ENCODE data around the gene SCN4A.
A peak's percentile ranks its signal among the peaks of the same experiment; 100 is the strongest.
"Not testable (repeated sequence)": the region's sequence is repeated elsewhere in the genome, so short reads cannot be mapped to it uniquely, and the experiment has no call there.

Gene SCN4A

DNA sequence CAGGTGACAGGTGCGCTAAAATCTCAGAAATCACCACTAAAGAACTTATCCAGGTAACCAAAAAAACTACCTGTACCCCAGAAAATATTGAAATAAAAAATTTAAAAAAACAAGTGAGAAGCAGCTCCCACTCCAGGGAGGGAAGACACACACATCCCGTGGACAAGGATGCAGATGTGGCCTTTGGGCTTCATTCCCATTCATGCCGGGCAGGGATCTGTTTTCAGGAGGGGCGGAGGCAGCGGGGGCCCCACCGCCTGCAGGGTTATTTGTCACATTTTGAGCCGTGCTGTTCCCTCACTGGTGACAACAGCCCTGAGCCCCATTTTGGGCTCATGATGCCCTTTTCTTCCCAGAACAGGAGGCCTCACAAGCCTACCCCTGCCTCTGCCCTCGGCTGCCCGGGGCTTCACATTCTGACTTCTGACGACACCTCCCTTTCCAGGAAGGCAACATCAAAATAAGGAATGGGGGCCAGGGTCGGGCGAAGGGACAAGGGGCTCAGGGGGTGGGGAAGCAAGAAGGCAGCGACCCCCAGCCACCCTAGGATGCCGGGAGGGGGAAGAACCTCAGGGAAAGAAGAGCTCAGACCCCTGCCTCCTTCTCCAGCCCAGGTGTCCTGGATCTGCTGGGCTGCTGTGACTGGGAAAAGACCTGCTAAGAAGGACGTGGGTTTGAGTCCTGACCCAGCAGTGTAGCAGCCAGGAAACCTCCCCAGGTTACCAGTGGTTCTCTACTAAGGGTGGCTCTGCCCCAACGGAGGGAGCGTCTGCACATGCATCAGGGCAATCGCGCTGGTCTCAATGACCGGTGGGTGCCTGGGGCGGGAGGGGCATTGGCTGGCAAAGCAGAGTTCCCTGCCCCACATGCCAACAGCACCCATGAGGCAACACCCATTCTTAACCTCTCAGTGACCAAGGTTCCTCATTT is 38.3 kb downstream of the SCN4A start:
- DNase-seq (ENCODE audit: low read depth), result no peak

DNA sequence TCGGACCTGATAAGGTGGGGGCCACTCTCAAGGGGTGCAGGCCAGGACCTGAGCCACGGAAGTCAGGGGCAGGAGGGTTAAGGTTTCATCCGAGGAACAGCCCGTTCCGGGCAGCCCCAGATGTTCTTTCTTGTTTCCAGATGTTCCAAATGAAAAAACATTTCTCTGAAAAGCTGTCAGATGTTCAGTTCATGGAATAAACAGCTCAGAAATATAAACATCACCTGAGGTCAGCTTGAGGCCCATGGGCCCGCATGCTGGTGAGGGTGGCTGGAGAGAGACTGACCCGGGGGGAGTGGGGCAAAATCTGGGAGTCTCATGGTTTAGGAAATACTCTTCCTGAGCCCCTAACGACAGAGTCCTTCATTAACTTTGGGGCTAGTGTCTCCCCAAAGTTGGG is 39.1 kb downstream of the SCN4A start:
- DNase-seq (ENCODE audit: low read depth), result no peak

DNA sequence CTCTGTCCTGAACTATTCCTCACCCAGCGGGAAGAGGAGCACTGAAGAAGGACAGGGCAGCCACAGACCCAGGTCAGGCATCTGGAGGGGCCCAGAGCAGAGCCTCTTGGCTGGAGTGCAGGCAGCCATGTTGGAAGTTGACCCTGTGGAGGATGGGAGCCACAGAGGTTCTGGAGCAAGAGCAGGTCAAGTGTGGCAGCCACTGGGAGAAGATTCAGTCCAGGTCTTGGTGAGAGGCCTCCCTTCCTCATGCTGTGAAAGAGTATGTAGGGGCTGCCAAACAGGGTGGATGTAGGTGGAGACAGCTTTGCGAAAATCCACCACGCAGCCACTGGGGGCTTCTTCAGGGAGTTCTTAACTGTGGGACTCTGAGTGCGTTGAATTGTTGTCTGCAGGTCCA is 40.0 kb downstream of the SCN4A start:
- DNase-seq (ENCODE audit: low read depth), result no peak

DNA sequence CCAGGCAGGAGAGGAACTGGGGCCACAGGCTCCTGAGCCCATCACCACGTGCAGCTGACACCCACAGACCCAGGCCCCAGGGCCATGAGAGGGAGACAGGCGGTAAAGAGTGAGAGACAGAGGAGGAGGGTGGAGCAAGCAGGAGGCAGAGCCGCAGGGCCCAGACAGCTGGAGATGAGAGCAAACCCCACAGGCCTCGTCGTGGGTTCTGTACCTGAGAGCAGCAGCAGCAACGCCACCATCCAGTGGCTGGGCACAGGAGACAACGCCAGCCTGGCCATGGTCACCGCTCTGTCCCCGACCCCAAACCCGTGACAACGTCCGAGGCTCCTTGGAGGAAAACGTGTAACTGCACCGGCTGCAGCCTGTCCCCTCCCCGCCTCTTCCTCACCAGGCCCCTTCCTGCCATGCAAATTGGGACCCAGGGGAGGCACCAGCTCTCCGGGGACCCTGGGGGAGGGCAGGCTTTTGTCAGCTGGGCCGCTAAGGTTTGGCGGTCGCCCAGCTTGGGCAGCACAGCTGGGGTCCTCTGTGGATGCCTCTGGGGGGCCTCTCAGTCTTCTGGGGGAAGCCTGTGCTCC is 40.6 kb downstream of the SCN4A start, which contains the start of gene CD79B:
Gene CD79B (minus strand): TSS at position 351 of the 581 bp plus-strand sequence. CDS start 70 bp downstream, at position 281.
- DNase-seq (ENCODE audit: low read depth), result no peak

DNA sequence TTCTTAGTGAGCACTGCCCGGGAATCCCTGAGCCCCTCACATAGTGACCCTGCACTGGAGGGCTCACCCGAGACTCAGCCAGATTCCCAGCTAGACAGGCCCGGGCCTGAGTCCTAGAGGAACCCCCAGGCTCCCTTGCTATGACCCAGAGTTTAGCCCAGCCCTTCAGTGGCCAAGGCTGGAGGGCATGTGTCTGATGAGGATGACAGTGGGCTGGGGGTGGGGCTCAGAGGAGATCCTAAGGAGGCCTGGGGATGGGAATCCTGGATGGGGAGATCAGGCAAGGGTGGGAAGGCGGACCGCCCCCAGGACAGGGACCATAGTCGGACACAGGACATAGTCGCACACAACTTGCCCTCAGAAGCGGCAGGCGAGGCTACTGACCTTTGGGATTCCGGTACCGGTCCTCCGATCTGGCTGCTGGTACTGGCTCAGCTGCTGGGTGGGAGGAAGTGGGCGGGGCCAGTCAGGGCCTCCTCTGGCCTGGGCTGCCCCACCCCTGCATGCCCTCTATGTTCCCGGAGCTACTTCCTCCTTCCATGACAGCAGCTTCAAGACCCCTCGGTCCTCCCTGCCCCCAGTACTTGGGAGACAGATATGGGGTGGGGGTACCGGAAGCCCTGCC is 41.7 kb downstream of the SCN4A start:
- peak; percentile 43 for DNase-seq (ENCODE audit: low read depth)

DNA sequence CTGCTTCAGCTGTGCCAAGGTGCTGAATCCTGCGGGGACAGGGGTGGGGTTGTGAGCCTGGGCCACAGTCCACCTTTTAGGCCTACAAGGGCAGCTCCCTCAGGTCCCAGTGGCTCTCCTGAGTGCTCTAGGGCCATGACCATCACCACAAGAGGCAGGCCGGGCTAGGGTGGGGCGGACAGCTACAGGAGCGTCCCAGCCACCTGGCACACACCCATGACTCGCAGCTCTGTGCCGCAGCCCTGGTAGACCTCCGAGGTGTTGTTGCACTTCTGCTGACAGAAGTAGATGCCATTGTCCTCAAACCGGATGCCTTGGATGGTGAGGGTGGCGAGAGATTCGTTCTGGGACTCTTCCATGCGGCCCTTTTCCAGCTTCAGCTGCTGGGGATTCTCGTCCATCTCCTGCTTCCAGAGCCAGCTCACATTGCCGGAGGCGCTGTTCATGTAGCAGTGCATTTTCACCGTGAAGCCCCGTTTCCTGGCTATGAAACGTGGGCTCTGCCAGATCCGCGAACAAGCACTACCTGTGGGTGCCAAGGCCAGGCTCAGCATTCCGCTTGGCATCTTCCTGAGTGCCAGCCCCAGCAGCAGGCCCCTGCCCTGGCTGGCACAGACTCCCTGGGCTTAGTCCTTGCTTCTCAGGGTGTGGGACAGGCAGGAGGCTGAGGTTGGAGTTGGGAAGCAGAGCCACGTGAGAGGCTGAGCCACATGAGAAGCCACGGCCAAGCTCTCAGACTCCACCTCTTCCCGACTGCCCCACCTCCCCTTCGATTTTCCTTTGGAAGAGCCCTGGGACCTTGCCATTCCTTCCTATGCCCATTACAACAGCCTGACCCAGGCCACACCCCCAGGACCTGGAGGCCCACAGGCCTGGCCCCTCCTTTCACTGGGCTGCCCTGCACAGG is 42.6 kb downstream of the SCN4A start:
- no peak for DNase-seq (ENCODE audit: low read depth)

DNA sequence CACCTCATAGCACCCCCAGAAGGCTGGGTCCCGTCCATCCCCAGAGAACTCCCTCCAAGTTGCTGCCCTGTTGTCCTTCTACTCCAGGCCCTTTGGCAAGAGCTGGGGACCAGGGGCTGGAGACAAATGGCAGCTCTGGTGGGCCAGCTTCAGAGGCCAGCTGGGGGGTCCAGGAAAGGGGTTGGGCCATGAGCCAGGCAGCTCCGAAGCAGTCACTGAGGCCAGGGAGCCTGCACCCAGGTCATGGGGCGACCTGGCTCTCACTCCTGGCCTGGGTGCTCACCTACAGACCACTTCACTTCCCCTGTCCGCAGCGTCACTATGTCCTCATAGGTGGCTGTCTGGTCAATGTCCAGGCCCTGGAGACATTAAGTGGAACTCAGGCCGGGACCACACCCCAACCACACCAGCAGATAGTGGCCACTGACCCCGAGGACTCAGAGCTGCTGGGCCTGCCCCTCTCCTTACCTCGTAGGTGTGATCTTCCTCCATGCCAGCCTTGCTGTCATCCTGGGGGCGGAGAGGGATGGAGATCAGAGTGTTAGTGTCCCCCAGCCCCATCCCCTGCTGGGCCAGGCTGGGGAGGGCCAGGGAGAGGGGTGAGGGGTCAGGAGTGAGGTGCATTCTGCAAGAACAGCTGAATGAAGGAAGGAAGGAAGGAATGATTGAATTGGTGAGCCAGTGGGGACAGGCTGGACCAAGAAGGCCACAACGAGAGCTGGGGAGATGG is 43.6 kb downstream of the SCN4A start:
- no peak for DNase-seq (ENCODE audit: low read depth)

DNA sequence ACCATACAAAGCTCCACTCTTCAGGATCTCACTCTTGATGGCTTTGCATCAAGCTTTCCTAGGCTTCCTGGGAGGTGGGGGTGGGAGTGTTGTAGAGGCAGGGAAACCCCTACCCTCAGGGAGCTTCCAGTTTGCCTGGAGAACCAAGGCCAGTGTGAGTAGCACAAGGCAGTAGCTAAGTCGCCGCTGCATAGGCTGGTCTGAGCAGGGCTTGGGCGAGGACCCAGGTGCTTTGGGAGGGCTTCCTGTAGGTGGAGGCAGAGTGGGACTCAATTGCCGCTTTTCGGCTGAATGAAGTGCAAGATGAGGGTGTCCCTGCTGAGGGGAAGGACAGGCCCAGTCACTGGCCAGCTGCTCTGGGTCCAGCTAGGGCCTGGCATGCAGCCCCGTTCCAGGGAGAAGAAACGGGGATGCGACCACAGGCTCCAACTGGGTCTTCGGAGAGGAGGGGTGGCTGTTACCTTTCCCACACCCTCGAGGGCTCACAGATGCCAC is 44.5 kb downstream of the SCN4A start:
- no peak for DNase-seq (ENCODE audit: low read depth)

DNA sequence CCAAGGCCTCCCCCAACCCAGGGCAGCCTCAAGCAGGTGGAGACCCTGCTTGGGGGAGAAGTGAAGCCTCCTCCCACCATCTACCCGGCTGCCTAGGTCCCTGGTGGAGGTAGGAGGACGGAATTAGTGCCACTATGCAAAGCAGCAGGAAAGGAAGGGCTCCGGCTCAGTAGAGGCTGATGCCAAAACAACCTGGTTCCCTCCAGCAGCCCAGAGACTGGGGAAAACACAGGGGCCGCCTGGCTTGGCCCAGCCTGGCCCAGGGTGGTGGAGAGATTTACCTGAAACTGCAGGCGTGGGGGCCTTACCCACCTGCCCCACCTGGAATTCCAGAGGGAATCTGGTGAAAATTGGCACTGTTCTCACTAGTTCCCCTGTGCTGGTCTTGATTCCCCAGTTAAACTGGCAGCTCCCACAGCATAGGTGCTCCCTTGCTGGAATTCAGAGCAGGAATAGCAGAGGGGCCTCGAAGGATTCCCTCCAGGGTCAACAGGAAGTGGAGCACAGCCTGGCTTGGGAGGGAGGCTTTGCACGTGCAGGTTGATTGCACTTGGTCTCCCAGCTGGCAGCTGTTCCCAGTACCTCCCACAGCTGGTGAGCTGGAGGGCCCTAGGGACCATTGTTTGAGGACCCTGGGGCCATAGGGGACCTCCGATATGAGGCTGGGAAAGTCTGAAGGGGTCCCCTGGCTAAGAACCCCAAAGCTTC is 45.1 kb downstream of the SCN4A start:
- no peak for DNase-seq (ENCODE audit: low read depth)

DNA sequence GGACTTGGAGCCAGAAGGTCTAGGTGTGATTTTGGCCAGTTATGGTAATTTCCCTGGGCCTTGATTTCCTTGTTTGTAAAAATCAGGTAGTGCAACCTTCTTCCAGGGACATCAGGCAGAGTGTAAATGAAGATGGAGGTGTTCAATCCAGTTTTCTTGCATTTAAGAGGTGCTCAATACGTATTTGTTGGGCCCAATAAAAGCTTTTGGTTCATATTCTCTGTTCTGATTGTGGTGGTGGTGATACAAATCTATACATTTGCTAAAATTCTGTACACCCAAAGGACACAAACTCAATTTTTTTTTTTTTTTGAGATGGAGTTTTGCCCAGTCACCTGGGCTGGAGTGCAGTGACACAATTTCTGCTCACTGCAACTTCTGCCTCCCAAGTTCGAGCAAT is 46.6 kb downstream of the SCN4A start:
- DNase-seq (ENCODE audit: low read depth), result no peak

DNA sequence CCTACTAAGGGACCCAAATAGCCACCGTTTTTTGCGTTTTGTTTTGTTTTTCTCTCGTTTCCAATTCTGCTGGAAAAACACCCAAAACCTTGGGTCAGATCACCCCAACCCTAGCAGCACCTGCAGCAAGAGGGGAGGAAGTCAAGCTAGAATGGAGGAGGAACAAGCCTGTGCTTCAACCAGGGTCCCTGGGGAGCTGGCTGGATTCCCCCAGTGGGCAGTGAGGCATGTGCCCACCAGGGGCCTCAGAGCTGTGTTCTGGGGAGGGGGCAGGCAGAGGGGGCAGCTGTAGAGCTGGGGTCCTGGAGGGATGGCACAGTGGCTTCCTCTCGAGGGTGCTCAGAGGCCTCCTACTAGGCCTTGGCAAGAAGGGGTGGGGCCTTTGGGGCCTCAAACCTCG is 47.1 kb downstream of the SCN4A start:
- no peak for DNase-seq (ENCODE audit: low read depth)

DNA sequence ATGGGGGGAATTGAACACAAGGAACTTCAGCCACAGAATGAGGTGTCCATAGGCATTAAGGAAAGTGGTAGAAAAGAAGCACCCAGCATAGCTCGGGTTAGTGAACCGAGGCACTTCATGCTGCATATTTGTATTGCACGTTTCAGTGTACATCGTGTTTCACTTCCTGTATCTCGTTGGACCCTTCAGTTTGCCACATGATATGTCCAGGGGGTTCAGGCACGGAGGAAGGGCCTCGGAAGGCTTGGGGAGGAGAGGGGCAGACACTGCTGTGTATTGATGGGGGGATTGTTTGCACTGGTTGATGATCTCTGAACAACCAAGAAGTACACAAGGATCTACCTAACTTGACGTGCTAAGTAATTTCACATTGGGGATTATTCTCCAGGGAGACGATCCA is 50.3 kb downstream of the SCN4A start:
- not testable (repeated sequence) for DNase-seq (ENCODE audit: low read depth)

DNA sequence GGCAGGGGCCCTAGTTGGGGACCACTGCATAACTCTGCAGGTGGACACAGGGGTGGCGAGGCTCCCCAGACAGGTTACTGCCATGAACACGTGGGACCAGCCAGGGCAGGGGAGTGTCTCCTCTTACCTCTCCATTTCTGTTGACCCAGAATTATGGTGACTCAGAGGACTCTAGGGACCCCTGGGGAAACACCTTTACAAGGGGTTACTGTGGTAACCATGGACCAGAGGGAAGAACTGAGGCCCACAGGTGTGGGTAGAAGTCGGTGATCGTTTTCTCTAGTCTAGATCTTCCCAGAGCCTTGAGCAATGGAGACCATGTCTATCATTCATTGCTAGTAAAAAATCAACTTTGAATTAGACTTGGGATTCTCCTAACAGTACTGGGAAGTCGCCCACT is 51.9 kb downstream of the SCN4A start:
- DNase-seq (ENCODE audit: low read depth), result not testable (repeated sequence)

DNA sequence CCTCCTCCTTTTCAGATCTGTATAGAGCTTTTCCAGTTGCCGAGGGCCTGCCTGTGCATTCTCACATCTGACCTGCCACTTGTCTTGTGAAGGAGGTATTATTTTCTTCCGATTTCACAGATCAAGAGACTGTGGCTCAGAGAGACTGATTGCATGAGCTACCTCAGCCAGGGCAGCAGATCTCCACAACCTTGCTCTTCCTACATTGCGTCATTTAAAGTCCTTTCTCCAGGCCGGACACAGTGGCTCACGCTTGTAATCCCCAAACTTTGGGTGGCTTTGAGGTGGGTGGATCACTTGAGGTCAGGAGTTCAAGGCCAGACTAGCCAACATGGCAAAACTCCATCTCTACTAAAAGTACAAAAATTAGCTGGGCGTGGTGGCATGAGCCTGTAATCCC is 52.7 kb downstream of the SCN4A start:
- not testable (repeated sequence) for DNase-seq (ENCODE audit: low read depth)

DNA sequence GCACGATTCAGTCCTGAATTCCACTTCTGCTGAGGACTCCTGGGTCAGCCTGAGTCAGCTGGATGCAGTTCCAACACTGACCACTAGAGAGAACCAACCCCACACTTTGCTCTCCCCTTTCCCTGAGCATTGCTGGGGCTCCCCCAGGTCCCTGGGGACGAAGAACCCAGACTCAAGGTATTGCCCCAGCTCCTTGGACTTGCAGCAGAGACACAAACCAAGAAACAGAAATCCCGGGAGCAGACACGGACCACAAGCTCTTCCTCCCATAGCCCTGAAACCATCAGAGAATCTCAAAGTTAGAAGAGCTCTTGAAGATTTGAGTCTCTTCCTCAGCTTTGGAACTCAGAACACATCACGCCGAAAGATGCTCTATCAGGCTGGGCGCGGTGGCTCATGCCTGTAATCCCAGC is 53.4 kb downstream of the SCN4A start:
- peak; percentile 38 for DNase-seq (ENCODE audit: low read depth)

DNA sequence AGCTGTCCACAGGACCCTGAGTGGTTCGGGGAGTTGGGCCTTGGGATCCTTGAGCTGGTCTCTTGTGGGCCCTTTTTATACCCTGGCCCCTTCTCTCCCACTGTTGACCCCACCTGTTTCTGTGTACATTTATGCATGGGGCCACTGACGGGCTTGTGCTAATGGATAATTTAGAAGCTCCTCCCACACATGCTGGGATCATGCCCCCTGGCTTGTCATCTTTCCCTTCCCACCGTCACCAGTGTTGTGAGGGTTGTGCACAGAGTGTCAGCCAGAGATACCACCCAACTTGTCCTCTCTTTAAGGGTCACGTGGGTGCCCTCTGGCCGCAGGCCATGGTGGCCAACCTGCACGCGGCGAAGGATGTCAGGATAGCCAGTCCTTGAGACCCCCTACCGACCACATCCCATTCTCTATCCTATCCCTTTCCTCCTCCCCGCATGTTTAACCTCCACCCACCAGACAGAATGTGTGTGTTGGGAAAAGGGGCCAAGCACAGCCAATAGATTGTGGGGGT is 53.9 kb downstream of the SCN4A start, which contains the start of gene GH1:
Gene GH1 (minus strand): TSS at position 51 of the 517 bp plus-strand sequence. CDS start 63 bp downstream, outside the sequence.
- not testable (repeated sequence) for DNase-seq (ENCODE audit: low read depth)

DNA sequence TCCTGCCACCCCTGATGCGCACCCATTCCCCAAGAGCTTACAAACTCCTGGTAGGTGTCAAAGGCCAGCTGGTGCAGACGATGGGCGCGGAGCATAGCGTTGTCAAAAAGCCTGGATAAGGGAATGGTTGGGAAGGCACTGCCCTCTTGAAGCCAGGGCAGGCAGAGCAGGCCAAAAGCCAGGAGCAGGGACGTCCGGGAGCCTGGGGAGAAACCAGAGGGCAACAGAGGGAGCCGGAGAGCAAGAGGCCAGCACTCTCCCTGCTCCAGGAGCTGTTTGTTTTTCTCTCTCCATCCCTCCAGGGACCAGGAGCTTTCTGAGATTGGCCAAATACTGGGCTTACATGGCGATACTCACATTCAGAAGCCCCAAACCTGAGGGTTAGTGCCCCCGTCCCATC is 54.4 kb downstream of the SCN4A start:
- DNase-seq (ENCODE audit: low read depth), result no peak

DNA sequence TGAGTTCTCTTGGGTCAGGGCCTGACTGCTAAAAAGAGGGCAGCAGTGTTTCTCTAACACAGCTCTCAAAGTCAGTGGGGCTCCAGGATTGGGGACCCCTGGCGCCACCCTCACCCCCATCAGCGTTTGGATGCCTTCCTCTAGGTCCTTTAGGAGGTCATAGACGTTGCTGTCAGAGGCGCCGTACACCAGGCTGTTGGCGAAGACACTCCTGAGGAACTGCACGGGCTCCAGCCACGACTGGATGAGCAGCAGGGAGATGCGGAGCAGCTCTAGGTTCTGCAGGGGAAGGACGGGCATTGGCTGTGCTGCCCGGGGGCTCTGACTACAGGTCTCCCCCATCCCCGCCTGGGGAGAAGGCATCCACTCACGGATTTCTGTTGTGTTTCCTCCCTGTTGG is 55.1 kb downstream of the SCN4A start:
- no peak for DNase-seq (ENCODE audit: low read depth)

DNA sequence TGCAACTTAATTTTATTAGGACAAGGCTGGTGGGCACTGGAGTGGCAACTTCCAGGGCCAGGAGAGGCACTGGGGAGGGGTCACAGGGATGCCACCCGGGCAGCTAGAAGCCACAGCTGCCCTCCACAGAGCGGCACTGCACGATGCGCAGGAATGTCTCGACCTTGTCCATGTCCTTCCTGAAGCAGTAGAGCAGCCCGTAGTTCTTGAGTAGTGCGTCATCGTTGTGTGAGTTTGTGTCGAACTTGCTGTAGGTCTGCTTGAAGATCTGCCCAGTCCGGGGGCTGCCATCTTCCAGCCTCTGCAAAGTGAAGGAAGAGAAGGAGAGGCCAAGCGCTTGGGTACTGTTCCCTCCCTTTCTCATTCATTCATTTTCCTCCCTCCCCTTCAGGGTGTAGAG is 55.5 kb downstream of the SCN4A start:
- DNase-seq (ENCODE audit: low read depth), result not testable (repeated sequence)
